ENCODE results near the gene WHRN. TPM values are rescaled to one million over a fixed set of nuclear protein-coding genes. Genes with fewer than 3 reads are reported as not detected.

Gene WHRN
- total and polyA plus RNA-seq, 2 experiments from 2014 or later, result 8.3 to 8.9 TPM

- DNase-seq (ENCODE audit: low spot score), result no peak
- Mint-ChIP-seq H3K36me3 (ENCODE audit: low read depth) (no peaks in the 10 kb centered on the region), H3K4me3 (no peak overlapping the region), H3K27ac (no peak overlapping the region), H3K9me3 (no peaks in the 10 kb centered on the region), H3K27me3 (ENCODE audit: insufficient read depth, low read depth, poor library complexity) (peaks cover 2% of the 10 kb centered on the region), H3K4me1 (peaks cover 5% of the 10 kb centered on the region; the same call in 1 of the 3 replicates)
- no peaks in the 10 kb centered on the region for H3K9me2 ChIP-seq (ENCODE audit: insufficient read depth)
- H3K4me3 ChIP-seq, result no peak overlapping the region
- ATAC-seq, result no peak
- no peaks in the 10 kb centered on the region for H3K36me3 ChIP-seq (ENCODE audit: insufficient read depth)
- no peaks in the 10 kb centered on the region for H4K20me1 ChIP-seq (replicated peaks; ENCODE audit: insufficient read depth)
- H3K79me2 ChIP-seq (replicated peaks; ENCODE audit: insufficient read depth), result no peaks in the 10 kb centered on the region
- H3K27me3 ChIP-seq (ENCODE audit: insufficient read depth), result no peaks in the 10 kb centered on the region
- H2AFZ ChIP-seq, result no peak overlapping the region
- no peaks in the 10 kb centered on the region for H3K4me1 ChIP-seq (ENCODE audit: insufficient read depth)
- no peak overlapping the region for H3K27ac ChIP-seq (ENCODE audit: low read depth)
- TF ChIP-seq, protein P1, sequence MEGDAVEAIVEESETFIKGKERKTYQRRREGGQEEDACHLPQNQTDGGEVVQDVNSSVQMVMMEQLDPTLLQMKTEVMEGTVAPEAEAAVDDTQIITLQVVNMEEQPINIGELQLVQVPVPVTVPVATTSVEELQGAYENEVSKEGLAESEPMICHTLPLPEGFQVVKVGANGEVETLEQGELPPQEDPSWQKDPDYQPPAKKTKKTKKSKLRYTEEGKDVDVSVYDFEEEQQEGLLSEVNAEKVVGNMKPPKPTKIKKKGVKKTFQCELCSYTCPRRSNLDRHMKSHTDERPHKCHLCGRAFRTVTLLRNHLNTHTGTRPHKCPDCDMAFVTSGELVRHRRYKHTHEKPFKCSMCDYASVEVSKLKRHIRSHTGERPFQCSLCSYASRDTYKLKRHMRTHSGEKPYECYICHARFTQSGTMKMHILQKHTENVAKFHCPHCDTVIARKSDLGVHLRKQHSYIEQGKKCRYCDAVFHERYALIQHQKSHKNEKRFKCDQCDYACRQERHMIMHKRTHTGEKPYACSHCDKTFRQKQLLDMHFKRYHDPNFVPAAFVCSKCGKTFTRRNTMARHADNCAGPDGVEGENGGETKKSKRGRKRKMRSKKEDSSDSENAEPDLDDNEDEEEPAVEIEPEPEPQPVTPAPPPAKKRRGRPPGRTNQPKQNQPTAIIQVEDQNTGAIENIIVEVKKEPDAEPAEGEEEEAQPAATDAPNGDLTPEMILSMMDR (conservative IDR thresholded peaks at IDR 0.05; ENCODE audit: low read depth in 2 of 2), result no peak
- TF ChIP-seq CREB1 (CRISPR knock-in tag; IDR thresholded peaks at IDR 0.05; ENCODE audit: low read depth) (no peak), ZNF114 (CRISPR knock-in tag; IDR thresholded peaks at IDR 0.05) (no peak)
- no peaks in the 10 kb centered on the region for H3F3A ChIP-seq (replicated peaks; ENCODE audit: low read depth)
- no peak overlapping the region for H3K4me2 ChIP-seq
These were observed 73.5 kb downstream of the WHRN start for GRCh38 chr9:114431770-114432169.

- H3K27ac Mint-ChIP-seq, result no peak overlapping the region
- DNase-seq (ENCODE audit: low spot score), result no peak
- no peak for TF ChIP-seq JUNB (IDR thresholded peaks at IDR 0.05; ENCODE audit: unreplicated experiment)
- no peak for TF ChIP-seq EZH2phosphoT487 (IDR thresholded peaks at IDR 0.05; ENCODE audit: unreplicated experiment)
- no peak for TF ChIP-seq NANOG (IDR thresholded peaks at IDR 0.05; ENCODE audit: borderline replicate concordance)
- no peak for TF ChIP-seq ZNF462 (CRISPR knock-in tag; IDR thresholded peaks at IDR 0.05)
- TF ChIP-seq POLR2AphosphoS5 (IDR thresholded peaks at IDR 0.05; ENCODE audit: low read depth), result no peak
- TF ChIP-seq ETS1 (IDR thresholded peaks at IDR 0.05), result no peak
- TF ChIP-seq EZH2 (IDR thresholded peaks at IDR 0.05; ENCODE audit: low read depth, unreplicated experiment), result no peak
These were observed 74.3 kb downstream of the WHRN start for GRCh38 chr9:114431003-114431402.

More at GRCh38 chr9:114431003-114431402, 74.3 kb downstream of the WHRN start:
- Histone ChIP-seq H3K4me3 (no peak overlapping the region), H3K36me3 (ENCODE audit: insufficient read depth) (no peaks in the 10 kb centered on the region), H3K27ac (ENCODE audit: low read depth) (no peak overlapping the region), H2AFZ (no peak overlapping the region), H3K79me2 (replicated peaks; ENCODE audit: insufficient read depth) (no peaks in the 10 kb centered on the region), H3K4me2 (no peak overlapping the region), H3K4me1 (ENCODE audit: insufficient read depth) (no peaks in the 10 kb centered on the region), H3F3A (replicated peaks; ENCODE audit: low read depth) (no peaks in the 10 kb centered on the region), H4K20me1 (replicated peaks; ENCODE audit: insufficient read depth) (no peaks in the 10 kb centered on the region), H3K9me2 (ENCODE audit: insufficient read depth) (no peaks in the 10 kb centered on the region), H3K27me3 (ENCODE audit: insufficient read depth) (no peaks in the 10 kb centered on the region)
- H3K4me1 Mint-ChIP-seq, result peaks cover 5% of the 10 kb centered on the region; the same call in 1 of the 3 replicates
- no peak overlapping the region for H3K4me3 Mint-ChIP-seq
- H3K9me3 Mint-ChIP-seq, result no peaks in the 10 kb centered on the region
- H3K36me3 Mint-ChIP-seq (ENCODE audit: low read depth), result no peaks in the 10 kb centered on the region
- H3K27me3 Mint-ChIP-seq (ENCODE audit: insufficient read depth, low read depth, poor library complexity), result peaks cover 2% of the 10 kb centered on the region
- ATAC-seq, result no peak

Measured in GM23338 (cell line).